T-cell (primary cell): ENCODE measurements around the gene LRRC73. TPM values are rescaled to one million over a fixed set of nuclear protein-coding genes. Genes with fewer than 3 reads are reported as not detected.
A peak's percentile ranks its signal among the peaks of the same experiment; 100 is the strongest.

ENCODE experiments used
- ATAC-seq, 4 experiments: fragments of 200-7000 bp in 3 of 4; fragments of 150-1000 bp in 1 of 4; cut with Tn5 transposase; replicated peaks in 1 of 4; 1 replicate in 3 of 4; 2 replicates in 1 of 4; pipeline ENCODE4 v1.10.0; 2021; ENCODE audit warnings: moderate library complexity in 3 of 4, mild to moderate bottlenecking in 2 of 4, moderate number of reproducible peaks in 1 of 4
- CTCF ChIA-PET, 2 donors: fragments of 300-600 bp; sonication (Branson Sonifier 250); formaldehyde crosslinking; loops; one replicate each; lab custom pipeline; 2022; ENCODE audit warnings: antibody characterized with exemption in 2 of 2; lab: Charles Lee
- POLR2A ChIA-PET, 2 donors: fragments of 300-600 bp; sonication (Branson Sonifier 250); formaldehyde crosslinking; loops; one replicate each; lab custom pipeline; 2022; ENCODE audit warnings: antibody characterized with exemption in 2 of 2; lab: Charles Lee
- DNase-seq, 35 experiments: peaks; one replicate each; pipeline versions ENCODE4 v3.0.0 to v3.0.0-alpha.2; 2013 to 2023
- H3K27ac ChIP-seq: one replicate; pipeline ENCODE4 v1.5.1; 2013; ENCODE audit warnings: low read length
- H3K27me3 ChIP-seq, 2 experiments: replicated peaks in 1 of 2; 1 replicate in 1 of 2; 2 replicates in 1 of 2; pipeline versions ENCODE4 v1.6.1 to v1.7.0; 2013; ENCODE audit warnings: low read length in 1 of 2, mixed read lengths in 1 of 2; ENCODE audit not compliant: control insufficient read depth in 2 of 2, insufficient read depth in 2 of 2; ENCODE audit errors: extremely low read depth in 1 of 2
- H3K36me3 ChIP-seq, 2 donors: 1 replicate in 1 of 2; 2 replicates in 1 of 2; pipeline versions ENCODE4 v1.6.1 to v1.7.0; 2013; ENCODE audit warnings: low read length in 1 of 2; ENCODE audit not compliant: control insufficient read depth in 2 of 2, insufficient read depth in 1 of 2; ENCODE audit errors: extremely low read depth in 1 of 2
- H3K4me1 ChIP-seq, 2 experiments: 1 replicate in 1 of 2; 2 replicates in 1 of 2; pipeline versions ENCODE4 v1.6.1 to v1.7.0; 2013; ENCODE audit warnings: low read length in 2 of 2, mixed read lengths in 1 of 2; ENCODE audit not compliant: insufficient read depth in 2 of 2, control insufficient read depth in 1 of 2; ENCODE audit errors: extremely low read depth in 1 of 2
- H3K4me3 ChIP-seq, 2 donors: 1 replicate in 1 of 2; 2 replicates in 1 of 2; pipeline versions ENCODE4 v1.5.1 to v1.7.0; 2013; ENCODE audit warnings: mild to moderate bottlenecking in 2 of 2, low read length in 1 of 2, moderate library complexity in 1 of 2; ENCODE audit not compliant: control insufficient read depth in 1 of 2; ENCODE audit errors: extremely low read depth in 1 of 2
- H3K9me3 ChIP-seq: 2 replicates; pipeline ENCODE4 v1.7.0; 2013
- H3K27ac Mint-ChIP-seq, 2 donors: one replicate each; pipeline ENCODE4 v1.8.0; 2020 to 2021; ENCODE audit warnings: mild to moderate bottlenecking in 2 of 2, mixed read lengths in 2 of 2
- H3K27me3 Mint-ChIP-seq, 2 donors: one replicate each; pipeline ENCODE4 v1.8.0; 2021 to 2022; ENCODE audit warnings: mixed read lengths in 2 of 2
- H3K36me3 Mint-ChIP-seq: one replicate; pipeline ENCODE4 v1.8.0; 2021; ENCODE audit warnings: mixed read lengths
- H3K4me1 Mint-ChIP-seq, 3 donors: one replicate each; pipeline ENCODE4 v1.8.0; 2020 to 2022; ENCODE audit warnings: mixed read lengths in 3 of 3, mild to moderate bottlenecking in 1 of 3
- H3K4me3 Mint-ChIP-seq, 3 donors: one replicate each; pipeline ENCODE4 v1.8.0; 2020 to 2022; ENCODE audit warnings: mild to moderate bottlenecking in 3 of 3, mixed read lengths in 3 of 3, moderate library complexity in 3 of 3
- H3K9me3 Mint-ChIP-seq, 3 donors: one replicate each; pipeline ENCODE4 v1.8.0; 2020 to 2022; ENCODE audit warnings: mixed read lengths in 3 of 3
- WGBS: methylation state at CpG from one replicate; pipeline ENCODE4 v1.1.5; 2013; ENCODE audit warnings: missing lambda C conversion rate; ENCODE audit not compliant: insufficient coverage; 5-methylcytosine and 5-hydroxymethylcytosine counted together
- total RNA-seq, 35 experiments: library from RNA in 6 of 35; stranded (reverse) in 6 of 35; fragments of 120-200 nt in 1 of 35; gene quantifications; one replicate each; pipeline versions ENCODE4 v1.2.1 to v1.2.4 and lab custom pipeline; 2013 to 2026

Gene LRRC73
- total RNA-seq, 5 donors from 2014 or later (not counting 1 experiment from before 2014, with no cell fraction given) = 0.53 to 0.95 (median 0.76) TPM; not detected in 2

DNA sequence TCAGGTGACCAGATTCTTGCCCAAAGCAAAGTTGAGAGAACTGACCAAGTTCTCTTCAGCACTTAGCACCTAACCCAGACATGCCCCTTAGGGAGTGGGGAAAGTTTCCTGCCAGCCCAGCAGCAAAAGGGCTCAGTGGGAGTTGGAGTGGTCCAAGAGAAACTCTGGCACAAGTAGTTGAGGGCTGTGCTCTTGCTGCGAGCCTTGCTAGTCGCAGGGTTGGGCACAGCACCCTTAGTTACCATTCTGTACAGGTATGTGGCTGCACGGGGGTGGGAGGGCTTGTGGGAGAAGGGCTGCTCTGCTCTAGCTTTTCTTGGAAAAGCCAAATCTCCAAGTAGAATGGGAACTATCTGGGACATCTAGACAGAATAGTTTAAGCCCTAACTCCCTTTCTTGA, 13.1 kb upstream of the LRRC73 start:
- Histone ChIP-seq H3K4me3 (no peak overlapping the region), H3K9me3 (no peaks in the 10 kb centered on the region), H3K36me3 (peaks cover 20 to 89% of the 10 kb centered on the region in 2 donors), H3K27me3 (no peaks in the 10 kb centered on the region), H3K27ac (no peak overlapping the region), H3K4me1 (peaks cover 3 to 6% of the 10 kb centered on the region in 2 experiments)
- DNase-seq (no peak), ATAC-seq (peak in 1 of 4 experiments; percentile 12)
- Mint-ChIP-seq H3K4me1 (peaks cover 0 to 2% (median 0%) of the 10 kb centered on the region in 3 donors), H3K36me3 (peaks cover 48% of the 10 kb centered on the region), H3K4me3 (no peak overlapping the region), H3K27me3 (no peaks in the 10 kb centered on the region), H3K9me3 (no peaks in the 10 kb centered on the region), H3K27ac (no peak overlapping the region)
- WGBS = 100% methylated on average over 2 of the region's 3 CpGs
- CTCF ChIA-PET = no interaction called here
- POLR2A ChIA-PET = no interaction called here

- Histone ChIP-seq H3K36me3 (peaks cover 19 to 83% of the 10 kb centered on the region in 2 donors), H3K27me3 (no peaks in the 10 kb centered on the region), H3K4me3 (no peak overlapping the region), H3K9me3 (no peaks in the 10 kb centered on the region), H3K4me1 (peaks cover 8 to 12% of the 10 kb centered on the region in 2 experiments), H3K27ac (no peak overlapping the region)
- POLR2A ChIA-PET = no interaction called here
- ATAC-seq (no peak), DNase-seq (no peak)
- Mint-ChIP-seq H3K4me1 (peaks cover 0 to 2% (median 0%) of the 10 kb centered on the region in 3 donors), H3K36me3 (peaks cover 47% of the 10 kb centered on the region), H3K27ac (no peak overlapping the region), H3K27me3 (no peaks in the 10 kb centered on the region), H3K9me3 (no peaks in the 10 kb centered on the region), H3K4me3 (no peak overlapping the region)
- 96% methylated on average over 8 of the region's 8 CpGs for WGBS
- CTCF ChIA-PET = interaction anchor here in 1 of 2 donors (0.5 kb wide), 1 partner anchor 66 kb away, joined by 4 read pairs; no protein-coding TSS in a partner anchor
Observed at GRCh38 chr6:43522547-43523261, 12.6 kb upstream of the LRRC73 start.

DNA sequence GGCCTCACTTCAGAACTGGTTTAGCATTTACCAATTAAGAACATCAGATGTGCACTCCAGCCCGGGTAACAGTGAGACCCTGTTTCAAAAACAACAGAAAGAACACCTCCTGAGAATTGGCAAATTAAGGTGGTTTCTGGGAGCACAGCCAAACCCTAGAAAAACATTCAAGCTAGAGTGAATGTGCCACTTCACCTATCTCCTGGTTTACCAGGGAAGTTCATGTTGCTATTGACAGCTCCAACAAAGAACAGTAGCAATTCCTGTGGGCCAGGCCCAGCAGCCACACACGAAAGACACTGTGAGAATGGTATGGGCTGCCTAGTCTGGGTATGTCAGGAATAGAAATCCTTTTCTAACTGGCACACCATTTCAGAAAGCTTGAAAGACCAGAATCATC, 11.7 kb upstream of the LRRC73 start:
- H3K27ac Mint-ChIP-seq = no peak overlapping the region
- no peak overlapping the region for H3K4me3 Mint-ChIP-seq
- no peak overlapping the region for H3K27ac ChIP-seq
- H3K36me3 Mint-ChIP-seq = peaks cover 40% of the 10 kb centered on the region
- DNase-seq (no peak), ATAC-seq (no peak)
- no peaks in the 10 kb centered on the region for H3K27me3 ChIP-seq
- POLR2A ChIA-PET = no interaction called here
- H3K4me1 ChIP-seq = peaks cover 13 to 18% of the 10 kb centered on the region in 2 experiments
- no peaks in the 10 kb centered on the region for H3K27me3 Mint-ChIP-seq
- WGBS = no CpG with 5 or more reads among the region's 2 CpGs
- no peak overlapping the region for H3K4me3 ChIP-seq
- CTCF ChIA-PET = interaction anchor here in 1 of 2 donors (0.6 kb wide), 1 partner anchor 907 kb away, joined by 3 read pairs; no protein-coding TSS in a partner anchor
- H3K9me3 Mint-ChIP-seq = no peaks in the 10 kb centered on the region
- no peaks in the 10 kb centered on the region for H3K9me3 ChIP-seq
- H3K36me3 ChIP-seq = peaks cover 19 to 75% of the 10 kb centered on the region in 2 donors
- H3K4me1 Mint-ChIP-seq = peaks cover 0 to 2% (median 0%) of the 10 kb centered on the region in 3 donors

- Histone ChIP-seq H3K36me3 (peaks cover 10 to 66% of the 10 kb centered on the region in 2 donors), H3K4me3 (no peak overlapping the region), H3K27ac (no peak overlapping the region), H3K27me3 (no peaks in the 10 kb centered on the region), H3K9me3 (no peaks in the 10 kb centered on the region), H3K4me1 (peaks cover 25 to 33% of the 10 kb centered on the region in 2 experiments)
- Mint-ChIP-seq H3K36me3 (peaks cover 33% of the 10 kb centered on the region), H3K27me3 (no peaks in the 10 kb centered on the region), H3K9me3 (no peaks in the 10 kb centered on the region), H3K4me1 (peaks cover 13 to 16% (median 14%) of the 10 kb centered on the region in 3 donors), H3K27ac (no peak overlapping the region), H3K4me3 (no peak overlapping the region)
- 88% methylated on average over 5 of the region's 8 CpGs for WGBS
- ATAC-seq = no peak
- CTCF ChIA-PET = interaction anchor here in 1 of 2 donors (1.0 kb wide), 1 partner anchor 11 kb away, joined by 3 read pairs; no protein-coding TSS in a partner anchor
- no peak for DNase-seq
- POLR2A ChIA-PET = no interaction called here
Observed at GRCh38 chr6:43520097-43520496, 10.0 kb upstream of the LRRC73 start.

GRCh38 chr6:43517505-43518357, 7.6 kb upstream of the LRRC73 start:
- H3K9me3 ChIP-seq = no peaks in the 10 kb centered on the region
- DNase-seq = no peak
- H3K4me1 Mint-ChIP-seq = peaks cover 31 to 33% (median 32%) of the 10 kb centered on the region in 3 donors

More at GRCh38 chr6:43517505-43518357, 7.6 kb upstream of the LRRC73 start:
- peak in 1 of 4 experiments; percentile 21 for ATAC-seq
- Histone ChIP-seq H3K27me3 (no peaks in the 10 kb centered on the region), H3K27ac (peak overlapping the region; percentile 61), H3K4me1 (peaks cover 31 to 50% of the 10 kb centered on the region in 2 experiments), H3K4me3 (peak overlapping the region; percentile 78 to 86), H3K36me3 (peaks cover 8 to 66% of the 10 kb centered on the region in 2 donors)
- ChIA-PET CTCF (interaction anchor here in 1 of 2 donors (2.5 kb wide), 1 partner anchor 11 kb away, joined by 10 read pairs; no protein-coding TSS in a partner anchor), POLR2A (interaction anchor here (0.5 to 0.7 kb wide), 2 partner anchors 134 to 293 kb away, joined by 3 read pairs; no protein-coding TSS in a partner anchor)
- no peak overlapping the region for H3K27ac Mint-ChIP-seq
- no peak overlapping the region for H3K4me3 Mint-ChIP-seq
- H3K9me3 Mint-ChIP-seq = no peaks in the 10 kb centered on the region
- peaks cover 33% of the 10 kb centered on the region for H3K36me3 Mint-ChIP-seq
- H3K27me3 Mint-ChIP-seq = no peaks in the 10 kb centered on the region
- 5% methylated on average over 9 of the region's 10 CpGs for WGBS
